ENCODE results near the gene CCDC91. TPM values are rescaled to one million over a fixed set of nuclear protein-coding genes. Genes with fewer than 3 reads are reported as not detected.
A peak's percentile ranks its signal among the peaks of the same experiment; 100 is the strongest.
"Not testable (repeated sequence)": the region's sequence is repeated elsewhere in the genome, so short reads cannot be mapped to it uniquely, and the experiment has no call there.

The CCDC91 gene
- total RNA-seq, 2 donors from 2014 or later = 21.4 to 27.4 TPM

DNA sequence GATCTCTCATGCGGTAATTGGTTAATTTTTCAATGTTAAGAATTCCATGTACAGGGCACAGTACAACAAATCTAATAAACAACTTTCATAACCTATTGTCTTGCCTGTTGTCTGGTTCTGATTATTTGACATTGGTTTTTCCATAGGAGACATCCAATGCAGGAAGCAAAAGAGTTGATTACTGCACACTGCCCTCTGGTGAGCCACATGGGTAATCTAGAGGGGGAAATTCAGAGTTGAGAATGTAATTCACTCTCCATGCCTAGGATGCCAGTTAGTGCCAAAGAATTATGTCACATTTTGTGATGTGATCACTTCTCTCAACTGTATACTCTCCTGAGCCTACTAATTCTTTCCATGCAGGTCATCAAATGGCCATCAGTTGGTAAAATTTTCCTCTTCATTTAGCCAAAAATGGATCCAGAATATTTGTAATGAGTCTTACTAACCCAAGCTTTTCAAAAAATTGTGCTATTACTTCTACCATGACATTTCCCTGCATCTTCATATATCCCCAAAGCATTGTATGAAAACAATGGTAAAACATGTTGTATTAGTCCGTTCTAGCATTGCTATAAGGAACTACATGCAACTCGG, 17.7 kb upstream of the CCDC91 start:
- H3K4me3 Mint-ChIP-seq = no peak overlapping the region
- no peaks in the 10 kb centered on the region for H3K27me3 Mint-ChIP-seq
- no peak for ATAC-seq (replicated peaks)
- peaks cover 7% of the 10 kb centered on the region for H3K4me1 Mint-ChIP-seq
- no peaks in the 10 kb centered on the region for H3K9me3 Mint-ChIP-seq
- H3K27ac Mint-ChIP-seq = no peak overlapping the region
- no peaks in the 10 kb centered on the region for H3K36me3 Mint-ChIP-seq (ENCODE audit: low read depth)

GRCh38 chr12:28173440-28173839, 16.8 kb upstream of the CCDC91 start:
- Mint-ChIP-seq H3K27me3 (no peaks in the 10 kb centered on the region), H3K9me3 (no peaks in the 10 kb centered on the region)
- ATAC-seq (replicated peaks) = no peak

GRCh38 chr12:28175098-28175589, 15.1 kb upstream of the CCDC91 start:
- ATAC-seq (replicated peaks) = no peak
- H3K9me3 Mint-ChIP-seq = no peaks in the 10 kb centered on the region
- H3K36me3 Mint-ChIP-seq (ENCODE audit: low read depth) = no peaks in the 10 kb centered on the region

More at GRCh38 chr12:28173440-28173839, 16.8 kb upstream of the CCDC91 start:
- Mint-ChIP-seq H3K27ac (no peak overlapping the region), H3K36me3 (ENCODE audit: low read depth) (no peaks in the 10 kb centered on the region), H3K4me3 (no peak overlapping the region), H3K4me1 (peaks cover 7% of the 10 kb centered on the region)

DNA sequence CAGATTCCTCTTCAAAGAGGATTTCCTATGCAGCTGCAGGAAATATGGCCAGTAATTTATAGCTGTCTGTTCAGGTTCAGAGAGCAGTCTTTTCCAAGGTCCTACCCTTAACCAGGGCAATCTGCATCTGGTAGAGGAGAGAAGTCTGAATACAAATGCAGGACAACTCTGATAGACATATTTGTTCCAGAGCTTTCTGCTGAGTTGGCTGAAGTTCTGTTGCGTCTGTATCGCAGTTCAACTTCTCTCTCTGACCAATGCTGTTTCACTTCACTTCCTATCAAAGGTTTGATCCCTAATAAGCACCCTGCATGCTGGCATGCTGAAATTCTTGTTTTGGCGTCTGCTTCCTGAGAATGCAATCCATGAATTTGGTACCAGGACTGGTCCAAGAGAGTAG, 14.0 kb upstream of the CCDC91 start:
- no peak overlapping the region for H3K27ac Mint-ChIP-seq
- peaks cover 7% of the 10 kb centered on the region for H3K4me1 Mint-ChIP-seq
- no peaks in the 10 kb centered on the region for H3K27me3 Mint-ChIP-seq
- no peak for ATAC-seq (replicated peaks)
- no peaks in the 10 kb centered on the region for H3K9me3 Mint-ChIP-seq
- H3K4me3 Mint-ChIP-seq = no peak overlapping the region
- H3K36me3 Mint-ChIP-seq (ENCODE audit: low read depth) = no peaks in the 10 kb centered on the region

More at GRCh38 chr12:28175098-28175589, 15.1 kb upstream of the CCDC91 start:
- H3K27me3 Mint-ChIP-seq = no peaks in the 10 kb centered on the region
- H3K4me3 Mint-ChIP-seq = no peak overlapping the region
- peaks cover 7% of the 10 kb centered on the region for H3K4me1 Mint-ChIP-seq
- no peak overlapping the region for H3K27ac Mint-ChIP-seq

- H3K9me3 Mint-ChIP-seq = no peaks in the 10 kb centered on the region
- no peaks in the 10 kb centered on the region for H3K27me3 Mint-ChIP-seq
- no peak overlapping the region for H3K27ac Mint-ChIP-seq
- H3K4me1 Mint-ChIP-seq = no peaks in the 10 kb centered on the region
- H3K4me3 Mint-ChIP-seq = no peak overlapping the region
- H3K36me3 Mint-ChIP-seq (ENCODE audit: low read depth) = no peaks in the 10 kb centered on the region
- ATAC-seq (replicated peaks) = no peak
Observed at GRCh38 chr12:28177461-28177860, 12.8 kb upstream of the CCDC91 start.

GRCh38 chr12:28177905-28178304, 12.4 kb upstream of the CCDC91 start:
- H3K9me3 Mint-ChIP-seq = no peaks in the 10 kb centered on the region
- H3K27ac Mint-ChIP-seq = no peak overlapping the region
- H3K27me3 Mint-ChIP-seq = no peaks in the 10 kb centered on the region
- H3K4me3 Mint-ChIP-seq = no peak overlapping the region
- H3K4me1 Mint-ChIP-seq = no peaks in the 10 kb centered on the region
- no peaks in the 10 kb centered on the region for H3K36me3 Mint-ChIP-seq (ENCODE audit: low read depth)
- no peak for ATAC-seq (replicated peaks)

DNA sequence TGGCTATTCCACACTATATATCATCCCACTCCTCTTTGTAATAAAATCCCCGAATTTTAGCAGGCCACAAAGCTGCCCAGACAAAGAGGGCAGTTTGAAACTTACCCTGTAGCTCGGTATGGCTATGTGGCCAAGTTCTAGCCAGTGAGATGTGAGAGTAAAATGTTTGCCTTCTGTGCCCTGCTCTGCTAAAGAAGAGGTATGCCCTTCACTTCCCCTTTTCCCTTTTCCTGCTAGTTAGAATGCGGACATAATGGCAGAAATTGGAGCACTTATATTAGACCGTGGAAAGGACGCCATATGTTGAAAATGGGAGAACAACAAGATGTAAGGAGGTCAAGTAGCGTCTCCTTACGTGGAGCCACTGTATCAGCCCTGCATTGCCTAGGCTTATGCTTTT, 11.5 kb upstream of the CCDC91 start:
- Mint-ChIP-seq H3K36me3 (ENCODE audit: low read depth) (no peaks in the 10 kb centered on the region), H3K27ac (no peak overlapping the region), H3K4me3 (no peak overlapping the region), H3K9me3 (no peaks in the 10 kb centered on the region), H3K4me1 (no peaks in the 10 kb centered on the region), H3K27me3 (no peaks in the 10 kb centered on the region)
- ATAC-seq (replicated peaks) = no peak

GRCh38 chr12:28180786-28181185, 9.5 kb upstream of the CCDC91 start:
- H3K27ac Mint-ChIP-seq = no peak overlapping the region
- H3K4me3 Mint-ChIP-seq = no peak overlapping the region

DNA sequence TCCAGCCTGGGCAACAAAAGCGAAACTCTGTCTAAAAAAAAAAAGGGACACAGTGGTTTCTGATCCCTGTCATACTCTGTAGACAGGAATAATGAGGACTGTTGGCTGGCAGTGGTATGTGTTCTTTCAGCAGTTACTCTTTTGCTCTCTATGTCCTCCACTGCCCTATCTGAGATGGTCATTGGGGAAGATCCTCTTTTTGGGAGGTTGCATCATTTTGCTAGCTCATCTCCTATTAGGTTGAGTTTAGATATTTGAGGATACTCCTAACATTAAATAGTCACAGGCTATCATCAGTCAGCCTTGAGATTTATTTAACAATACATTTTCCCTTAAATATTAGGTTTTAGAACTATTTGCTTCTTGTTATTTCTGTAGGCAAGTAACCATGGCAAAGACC, 5.9 kb upstream of the CCDC91 start:
- no peak for ATAC-seq (replicated peaks)
- peaks cover 4% of the 10 kb centered on the region for H3K4me1 Mint-ChIP-seq
- no peaks in the 10 kb centered on the region for H3K9me3 Mint-ChIP-seq
- no peak overlapping the region for H3K4me3 Mint-ChIP-seq
- H3K27me3 Mint-ChIP-seq = no peaks in the 10 kb centered on the region
- H3K27ac Mint-ChIP-seq = no peak overlapping the region
- no peaks in the 10 kb centered on the region for H3K36me3 Mint-ChIP-seq (ENCODE audit: low read depth)

More at GRCh38 chr12:28180786-28181185, 9.5 kb upstream of the CCDC91 start:
- Mint-ChIP-seq H3K4me1 (no peaks in the 10 kb centered on the region), H3K36me3 (ENCODE audit: low read depth) (no peaks in the 10 kb centered on the region), H3K9me3 (no peaks in the 10 kb centered on the region), H3K27me3 (no peaks in the 10 kb centered on the region)
- ATAC-seq (replicated peaks) = no peak

DNA sequence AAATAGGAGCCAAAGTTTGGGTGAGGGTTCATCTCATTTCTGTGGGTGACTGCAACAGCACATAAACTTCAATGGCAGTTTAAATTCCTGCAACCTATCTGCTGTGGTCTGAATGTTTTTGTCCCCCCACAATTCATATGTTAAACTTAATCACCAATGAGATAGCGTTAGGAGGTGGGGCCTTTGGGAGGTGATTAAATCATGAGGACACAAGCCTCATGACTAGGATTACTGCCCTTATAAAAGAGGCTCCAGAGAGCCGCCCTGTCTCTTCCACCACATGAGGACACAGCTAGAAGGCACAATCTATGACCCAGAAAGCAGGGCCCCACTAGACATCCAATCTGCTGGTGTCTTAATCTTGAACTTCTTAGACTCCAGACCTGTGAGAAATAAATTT, 3.8 kb upstream of the CCDC91 start:
- H3K27ac Mint-ChIP-seq = no peak overlapping the region
- peaks cover 9% of the 10 kb centered on the region for H3K4me1 Mint-ChIP-seq
- ATAC-seq (replicated peaks) = no peak
- no peaks in the 10 kb centered on the region for H3K9me3 Mint-ChIP-seq
- H3K36me3 Mint-ChIP-seq (ENCODE audit: low read depth) = peaks cover 5% of the 10 kb centered on the region
- H3K27me3 Mint-ChIP-seq = no peaks in the 10 kb centered on the region
- H3K4me3 Mint-ChIP-seq = no peak overlapping the region

DNA sequence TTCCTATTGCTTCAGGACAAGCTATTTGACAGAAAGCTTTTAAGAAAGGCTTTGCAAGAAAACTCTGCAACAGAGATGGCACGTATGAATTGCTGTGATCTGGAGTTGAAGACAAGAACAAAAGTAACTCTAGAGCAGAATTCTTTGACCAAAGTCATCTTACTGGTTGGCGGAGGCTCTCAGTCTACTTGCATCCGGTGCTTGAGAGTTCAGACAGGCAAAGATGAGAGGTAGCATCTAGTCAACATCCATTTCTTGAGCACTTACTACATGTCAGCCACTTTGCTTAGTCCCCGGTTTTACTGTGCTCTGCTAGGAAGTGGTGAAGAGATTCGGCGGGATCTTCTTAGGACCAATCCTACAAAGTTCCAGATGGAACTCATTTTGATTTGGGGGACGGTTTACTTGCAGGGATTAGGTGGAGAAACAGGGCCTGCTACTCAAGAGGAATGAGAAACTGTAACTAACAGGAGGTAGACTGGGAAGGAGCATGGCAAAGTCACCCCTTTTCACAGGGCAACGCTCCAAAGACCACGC, 404 bp upstream of the CCDC91 start:
- H3K27me3 Mint-ChIP-seq = no peaks in the 10 kb centered on the region
- ATAC-seq (replicated peaks) = peak; percentile 10
- H3K4me1 Mint-ChIP-seq = peaks cover 21% of the 10 kb centered on the region
- H3K27ac Mint-ChIP-seq = peak overlapping the region; percentile 96
- peak overlapping the region; percentile 90 for H3K4me3 Mint-ChIP-seq
- no peaks in the 10 kb centered on the region for H3K9me3 Mint-ChIP-seq
- peaks cover 18% of the 10 kb centered on the region for H3K36me3 Mint-ChIP-seq (ENCODE audit: low read depth)

GRCh38 chr12:28191051-28192048, 1.1 kb downstream of the CCDC91 start:
- Mint-ChIP-seq H3K27ac (peak overlapping the region; percentile 96), H3K36me3 (ENCODE audit: low read depth) (peaks cover 18% of the 10 kb centered on the region), H3K27me3 (no peaks in the 10 kb centered on the region), H3K9me3 (no peaks in the 10 kb centered on the region), H3K4me3 (peak overlapping the region; percentile 90), H3K4me1 (peaks cover 21% of the 10 kb centered on the region)
- ATAC-seq (replicated peaks) = peak; percentile 71

DNA sequence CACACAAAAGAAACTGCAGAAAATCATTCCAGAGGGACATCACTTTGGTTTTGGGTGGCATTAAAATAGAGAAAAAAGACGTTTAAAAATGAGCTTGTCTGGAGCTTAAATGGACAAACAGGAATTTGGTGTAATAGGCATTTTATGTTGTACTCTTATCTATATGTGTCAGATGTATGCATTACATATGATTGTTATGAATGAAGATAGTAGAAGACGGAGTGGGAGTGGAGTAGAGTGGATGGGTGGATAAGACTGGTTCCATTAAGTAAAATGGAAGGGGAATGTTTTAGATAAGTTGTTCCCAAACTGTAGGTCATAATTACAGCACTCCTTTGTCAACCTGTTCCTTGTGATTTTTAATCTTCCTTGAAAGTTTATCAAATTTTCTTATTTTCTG, 1.9 kb downstream of the CCDC91 start:
- Mint-ChIP-seq H3K27ac (peak overlapping the region; percentile 96), H3K9me3 (no peaks in the 10 kb centered on the region), H3K36me3 (ENCODE audit: low read depth) (peaks cover 18% of the 10 kb centered on the region), H3K4me3 (peak overlapping the region; percentile 90), H3K4me1 (peaks cover 22% of the 10 kb centered on the region), H3K27me3 (no peaks in the 10 kb centered on the region)
- no peak for ATAC-seq (replicated peaks)

GRCh38 chr12:28194621-28195020, 4.4 kb downstream of the CCDC91 start:
- not testable (repeated sequence) for H3K27ac Mint-ChIP-seq; H3K4me3 Mint-ChIP-seq; H3K9me3 Mint-ChIP-seq; ATAC-seq (replicated peaks); H3K27me3 Mint-ChIP-seq
- Mint-ChIP-seq H3K36me3 (ENCODE audit: low read depth) (peaks cover 18% of the 10 kb centered on the region), H3K4me1 (peaks cover 22% of the 10 kb centered on the region)
